ENCODE data around the gene MFNG. TPM values are rescaled to one million over a fixed set of nuclear protein-coding genes. Genes with fewer than 3 reads are reported as not detected.

The MFNG gene
- total RNA-seq, 1 experiment from 2014 or later: 3.3 TPM

GRCh38 chr22:37497062-37497599, 10.9 kb upstream of the MFNG start:
- H3K56ac ChIP-seq (ENCODE audit: insufficient read length, low read depth, low read length): no peak overlapping the region
- Mint-ChIP-seq H3K27me3 (ENCODE audit: low read depth) (peaks cover 2% of the 10 kb centered on the region; the same call in 1 of the 2 replicates), H3K4me1 (peaks cover 21 to 50% of the 10 kb centered on the region in 2 experiments), H3K27ac (no peak overlapping the region), H3K4me3 (no peak overlapping the region), H3K36me3 (ENCODE audit: insufficient read depth in 1 of 3, low read depth in 3 of 3) (peaks cover 0 to 13% (median 0%) of the 10 kb centered on the region in 3 experiments; a peak in 2 of 7 replicates), H3K9me3 (no peaks in the 10 kb centered on the region)
- H3K23ac ChIP-seq (ENCODE audit: insufficient read length, low read depth, low read length): no peak overlapping the region
- no peak overlapping the region for H3K4ac ChIP-seq (ENCODE audit: low read depth, low read length)
- H4K5ac ChIP-seq (ENCODE audit: insufficient read length, low read depth, low read length): no peak overlapping the region
- no peak overlapping the region for H2AFZ ChIP-seq (ENCODE audit: low read length)
- H3K9me3 ChIP-seq (ENCODE audit: control insufficient read depth, low read depth, low read length): no peaks in the 10 kb centered on the region
- H3K27me3 ChIP-seq (ENCODE audit: insufficient read depth, low read length): no peaks in the 10 kb centered on the region
- WGBS (ENCODE audit: extremely low coverage, insufficient read length, low lambda C conversion rate): no CpG with 5 or more reads among the region's 12 CpGs
- no peaks in the 10 kb centered on the region; the same call in 1 of the 2 replicates for H3K4me1 ChIP-seq (ENCODE audit: insufficient read depth, low read length)
- H2BK20ac ChIP-seq (ENCODE audit: low read depth, low read length, poor library complexity, severe bottlenecking): no peak overlapping the region
- no peak overlapping the region for H4K91ac ChIP-seq (ENCODE audit: insufficient read length, low read depth, low read length)
- H3K4me2 ChIP-seq (ENCODE audit: insufficient read depth, insufficient read length, low read length): no peak overlapping the region
- no peak overlapping the region for H4K8ac ChIP-seq (replicated peaks; ENCODE audit: insufficient read length, low read depth, low read length)
- no peak for TF ChIP-seq CTCF (conservative IDR thresholded peaks at IDR 0.05)
- no peaks in the 10 kb centered on the region for H3K23me2 ChIP-seq (ENCODE audit: insufficient read length, low read depth, low read length, poor library complexity, severe bottlenecking)
- H3T11ph ChIP-seq (ENCODE audit: low read length): no peak overlapping the region
- no peak overlapping the region for H2BK15ac ChIP-seq (ENCODE audit: low read depth, low read length)
- no peak overlapping the region for H2BK12ac ChIP-seq (ENCODE audit: insufficient read length, low read depth, low read length)
- H3K79me1 ChIP-seq (ENCODE audit: insufficient read depth, low read depth, low read length, poor library complexity, severe bottlenecking): no peaks in the 10 kb centered on the region
- DNase-seq: no peak
- no peak overlapping the region for H3K9ac ChIP-seq (ENCODE audit: extremely low read depth, insufficient read length, low read length)
- H4K20me1 ChIP-seq (ENCODE audit: control insufficient read depth, insufficient read depth, insufficient read length): no peaks in the 10 kb centered on the region
- no peak overlapping the region for H2BK120ac ChIP-seq (ENCODE audit: low read depth, low read length, poor library complexity, severe bottlenecking)
- H3K14ac ChIP-seq (ENCODE audit: insufficient read depth, low read length): no peak overlapping the region
- H3K79me2 ChIP-seq (ENCODE audit: insufficient read depth, low read length): no peaks in the 10 kb centered on the region
- no peak overlapping the region for H2BK5ac ChIP-seq (ENCODE audit: insufficient read length, low read length)
- no peak overlapping the region for H3K18ac ChIP-seq (ENCODE audit: insufficient read length, low read depth, low read length)
- H3K27ac ChIP-seq (ENCODE audit: insufficient read length, low read depth, low read length): no peak overlapping the region
- no peak overlapping the region for H2AK5ac ChIP-seq (ENCODE audit: insufficient read length, low read length)

Measured in H9 (cell line).